Activated CD8-positive, alpha-beta memory T cell treated with anti-CD3 and anti-CD28 coated beads, Interleukin-2, amount 50 U/mL, for 1 hour (primary cell): ENCODE data around the gene MAP4K1.

Experiments used
- DNase-seq: peaks from one replicate; pipeline ENCODE4 v3.0.0-alpha.2; 2020; ENCODE audit errors: extremely low read depth

MAP4K1 gene

GRCh38 chr19:38543807-38544568, 73.8 kb downstream of the MAP4K1 start:
- DNase-seq, result no peak

- no peak for DNase-seq
Measured at GRCh38 chr19:38543286-38543806, 74.4 kb downstream of the MAP4K1 start.

- DNase-seq, result no peak
Measured at GRCh38 chr19:38542040-38542439, 75.7 kb downstream of the MAP4K1 start.

GRCh38 chr19:38539751-38540150, 78.0 kb downstream of the MAP4K1 start:
- no peak for DNase-seq

- no peak for DNase-seq
Measured at GRCh38 chr19:38538793-38539528, 78.8 kb downstream of the MAP4K1 start.

- DNase-seq, result no peak
Measured at GRCh38 chr19:38538386-38538785, 79.4 kb downstream of the MAP4K1 start.
